ENCODE measurements around the gene GHRHR. TPM values are rescaled to one million over a fixed set of nuclear protein-coding genes. Genes with fewer than 3 reads are reported as not detected.

The GHRHR gene
- total and polyA plus RNA-seq, 11 donors, result not detected

GRCh38 chr7:30997316-30997715 is 33.6 kb downstream of the GHRHR start:
- intact Hi-C loops (cut with DNase I), result loop anchor here in 1 of 10 donors (10.0 kb wide), 1 partner anchor 57 kb away; the partner anchor contains the start of gene ADCYAP1R1
- TF ChIP-seq, protein P1, sequence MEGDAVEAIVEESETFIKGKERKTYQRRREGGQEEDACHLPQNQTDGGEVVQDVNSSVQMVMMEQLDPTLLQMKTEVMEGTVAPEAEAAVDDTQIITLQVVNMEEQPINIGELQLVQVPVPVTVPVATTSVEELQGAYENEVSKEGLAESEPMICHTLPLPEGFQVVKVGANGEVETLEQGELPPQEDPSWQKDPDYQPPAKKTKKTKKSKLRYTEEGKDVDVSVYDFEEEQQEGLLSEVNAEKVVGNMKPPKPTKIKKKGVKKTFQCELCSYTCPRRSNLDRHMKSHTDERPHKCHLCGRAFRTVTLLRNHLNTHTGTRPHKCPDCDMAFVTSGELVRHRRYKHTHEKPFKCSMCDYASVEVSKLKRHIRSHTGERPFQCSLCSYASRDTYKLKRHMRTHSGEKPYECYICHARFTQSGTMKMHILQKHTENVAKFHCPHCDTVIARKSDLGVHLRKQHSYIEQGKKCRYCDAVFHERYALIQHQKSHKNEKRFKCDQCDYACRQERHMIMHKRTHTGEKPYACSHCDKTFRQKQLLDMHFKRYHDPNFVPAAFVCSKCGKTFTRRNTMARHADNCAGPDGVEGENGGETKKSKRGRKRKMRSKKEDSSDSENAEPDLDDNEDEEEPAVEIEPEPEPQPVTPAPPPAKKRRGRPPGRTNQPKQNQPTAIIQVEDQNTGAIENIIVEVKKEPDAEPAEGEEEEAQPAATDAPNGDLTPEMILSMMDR (IDR thresholded peaks at IDR 0.05), result no peak
- TF ChIP-seq POLR2A (IDR thresholded peaks at IDR 0.05), result no peak
- Histone ChIP-seq H3K27me3 (peaks cover 0 to 6% (median 0%) of the 10 kb centered on the region in 9 donors), H3K4me1 (peaks cover 0 to 8% (median 0%) of the 10 kb centered on the region in 12 donors), H3K4me3 (no peak overlapping the region), H3K27ac (peak overlapping the region in 3 of 12 donors; percentile 9 to 53 (median 19)), H3K9me3 (no peaks in the 10 kb centered on the region), H3K36me3 (no peaks in the 10 kb centered on the region)
- ATAC-seq (no peak), DNase-seq (no peak)
- WGBS, 4 donors, result 64 to 71% (median 66%) methylated on average over 7 of the region's 7 CpGs

DNA sequence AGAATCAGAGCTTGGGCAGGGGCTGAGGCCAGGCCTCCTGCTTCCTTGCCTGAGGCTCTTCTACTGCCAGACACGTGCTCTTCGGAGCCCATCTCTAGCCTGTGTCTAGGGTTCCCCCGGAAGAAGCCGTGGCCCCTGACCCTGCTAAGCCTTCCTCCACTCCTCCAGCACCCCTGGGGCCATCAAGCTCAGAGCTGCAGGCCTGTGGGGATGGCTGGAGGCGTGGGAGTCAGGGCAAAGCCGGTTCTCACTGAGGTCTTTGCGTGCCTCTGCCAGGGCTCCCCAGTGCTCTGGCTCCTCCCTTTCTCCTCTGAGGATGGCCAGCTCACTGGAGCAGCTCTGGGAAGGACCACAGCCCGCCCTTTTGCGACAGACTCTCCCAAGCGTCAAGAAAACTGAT is 34.4 kb downstream of the GHRHR start:
- WGBS, 4 donors, result 58 to 74% (median 69%) methylated on average over 5 to 10 of the region's 10 CpGs
- peak in 3 of 4 donors; percentile 27 to 59 (median 57) for ATAC-seq
- DNase-seq, result peak; percentile 49 to 74 (median 60)
- no peak for TF ChIP-seq POLR2A (IDR thresholded peaks at IDR 0.05)
- TF ChIP-seq, protein P1 (IDR thresholded peaks at IDR 0.05), result no peak
- Histone ChIP-seq H3K4me1 (peaks cover 0 to 8% (median 0%) of the 10 kb centered on the region in 12 donors), H3K4me3 (no peak overlapping the region), H3K9me3 (peaks cover 0 to 5% (median 0%) of the 10 kb centered on the region in 12 donors), H3K36me3 (no peaks in the 10 kb centered on the region), H3K27me3 (peaks cover 0 to 6% (median 0%) of the 10 kb centered on the region in 9 donors), H3K27ac (peak overlapping the region in 4 of 12 donors; percentile 34 to 53 (median 43))
- intact Hi-C loops (cut with DNase I), result loop anchor here in 1 of 10 donors (10.0 kb wide), 1 partner anchor 57 kb away; the partner anchor contains the start of gene ADCYAP1R1

DNA sequence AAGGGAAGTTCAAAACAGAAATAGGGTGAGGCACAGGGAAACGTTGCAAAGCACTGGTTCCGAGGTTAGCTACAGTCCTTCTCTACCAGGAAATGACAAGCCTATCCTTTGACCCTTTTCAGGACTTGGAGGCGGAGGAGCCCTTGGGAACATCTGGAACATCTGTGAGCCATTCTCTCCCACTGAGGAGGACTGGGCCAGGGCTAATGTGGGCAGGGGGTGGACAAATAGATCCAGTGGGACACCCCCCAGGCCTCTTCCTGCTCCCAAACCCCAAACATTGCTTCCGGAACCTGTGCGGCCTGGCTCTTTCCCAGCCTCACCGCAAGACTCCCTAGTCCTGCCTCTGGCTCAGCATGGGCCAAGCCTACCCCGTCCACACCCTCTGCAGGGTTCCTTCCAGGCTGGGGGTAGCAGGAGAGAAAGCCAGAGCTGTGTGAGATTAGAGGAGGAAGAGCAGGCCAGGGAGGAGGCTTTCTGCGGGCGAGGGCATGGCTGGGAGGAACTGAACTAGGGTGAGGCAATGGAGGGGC is 36.5 kb downstream of the GHRHR start:
- Histone ChIP-seq H3K4me3 (no peak overlapping the region), H3K36me3 (no peaks in the 10 kb centered on the region), H3K27ac (peak overlapping the region in 5 of 12 donors; percentile 17 to 57 (median 39)), H3K4me1 (peaks cover 0 to 8% (median 0%) of the 10 kb centered on the region in 12 donors), H3K9me3 (peaks cover 0 to 10% (median 0%) of the 10 kb centered on the region in 12 donors), H3K27me3 (peaks cover 0 to 6% (median 0%) of the 10 kb centered on the region in 9 donors)
- 59 to 70% (median 65%) methylated on average over 9 of the region's 9 CpGs for WGBS, 4 donors
- ATAC-seq (peak in 3 of 4 donors; percentile 32 to 51 (median 42)), DNase-seq (peak in 1 of 5 donors; percentile 38)
- TF ChIP-seq POLR2A (IDR thresholded peaks at IDR 0.05), result no peak
- TF ChIP-seq, protein P1 (IDR thresholded peaks at IDR 0.05), result no peak
- intact Hi-C loops (cut with DNase I), result no loop called here

DNA sequence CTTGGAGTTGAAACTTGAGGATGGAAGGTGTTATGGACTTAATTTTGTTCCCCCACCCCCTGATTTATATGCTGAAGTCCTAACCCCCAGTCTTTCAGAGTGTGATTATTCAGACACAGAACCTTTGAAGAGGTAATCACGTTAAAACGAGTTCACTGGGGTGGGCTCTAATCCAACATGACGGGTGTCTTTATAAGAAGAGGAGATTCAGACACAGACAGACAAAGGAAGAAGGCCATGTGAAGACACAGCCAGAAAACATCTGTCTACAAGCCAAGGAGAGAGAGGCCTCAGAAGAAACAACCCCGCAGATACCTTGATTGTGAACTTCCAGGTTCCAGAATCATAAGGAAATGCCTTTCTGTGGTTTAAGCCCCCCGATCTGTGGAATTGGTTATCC is 37.0 kb downstream of the GHRHR start:
- Histone ChIP-seq H3K4me3 (no peak overlapping the region), H3K36me3 (no peaks in the 10 kb centered on the region), H3K4me1 (peaks cover 0 to 8% (median 0%) of the 10 kb centered on the region in 12 donors), H3K9me3 (peaks cover 0 to 10% (median 0%) of the 10 kb centered on the region in 12 donors), H3K27me3 (peaks cover 0 to 6% (median 0%) of the 10 kb centered on the region in 9 donors), H3K27ac (peak overlapping the region in 3 of 12 donors; percentile 30 to 57 (median 56))
- WGBS, 4 donors, result 65 to 72% (median 67%) methylated on average over 5 of the region's 5 CpGs
- no peak for DNase-seq
- ATAC-seq, result no peak
- no peak for TF ChIP-seq POLR2A (IDR thresholded peaks at IDR 0.05)
- TF ChIP-seq, protein P1 (IDR thresholded peaks at IDR 0.05), result no peak
- intact Hi-C loops (cut with DNase I), result no loop called here

Data from heart left ventricle (tissue), 16 donors.